Stomach (tissue), 9 donors: Measurements from ENCODE around the gene MSRB2. TPM values are rescaled to one million over a fixed set of nuclear protein-coding genes. Genes with fewer than 3 reads are reported as not detected.

Experiments used
- DNase-seq, 2 donors: peaks; one replicate each; pipeline versions ENCODE4 v3.0.0 to v3.0.0-alpha.2; 2013 to 2019
- H3K27ac ChIP-seq, 5 donors: fragments of 200-600 bp in 4 of 5; sonication (generic) in 4 of 5; one replicate each; pipeline ENCODE4 v1.5.1; 2013 to 2019; ENCODE audit warnings: mild to moderate bottlenecking in 1 of 5, moderate library complexity in 1 of 5
- H3K27me3 ChIP-seq, 3 donors: fragments of 200-600 bp; sonication (generic); one replicate each; pipeline ENCODE4 v1.5.1; 2017 to 2019; ENCODE audit warnings: mixed run types in 1 of 3
- H3K36me3 ChIP-seq, 4 donors: fragments of 200-600 bp; sonication (generic); 1 replicate in 3 of 4; 2 replicates in 1 of 4; pipeline ENCODE4 v1.5.1; 2016 to 2019
- H3K4me1 ChIP-seq, 4 donors: fragments of 200-600 bp; sonication (generic); one replicate each; pipeline ENCODE4 v1.5.1; 2016 to 2019
- H3K4me3 ChIP-seq, 4 donors: fragments of 200-600 bp; sonication (generic) in 3 of 4; one replicate each; pipeline ENCODE4 v1.5.1; 2016 to 2019; ENCODE audit warnings: mild to moderate bottlenecking in 1 of 4
- H3K9me3 ChIP-seq, 4 donors: fragments of 200-600 bp; sonication (generic); one replicate each; pipeline ENCODE4 v1.5.1; 2016 to 2019
- EP300 ChIP-seq: sonication (generic); formaldehyde crosslinking; IDR thresholded peaks from one replicate; pipeline ENCODE4 v1.6.1; 2017; ENCODE audit warnings: antibody characterized with exemption
- POLR2A ChIP-seq, 4 donors: fragments of 450-650 bp; IDR thresholded peaks; one replicate each; pipeline ENCODE4 v1.6.1; 2016; ENCODE audit warnings: antibody characterized with exemption in 4 of 4, control low read depth in 2 of 4, mild to moderate bottlenecking in 1 of 4, moderate library complexity in 1 of 4
- POLR2AphosphoS5 ChIP-seq, 3 donors: sonication (generic); formaldehyde crosslinking; IDR thresholded peaks; one replicate each; pipeline ENCODE4 v1.6.1; 2016; ENCODE audit warnings: antibody characterized with exemption in 3 of 3
- WGBS, 5 donors: extraction: QIAGEN DNeasy Blood & Tissue Kit in 3 of 5; methylation state at CpG; one replicate each; pipeline versions ENCODE4 v1.1.5 to v1.1.7; 2013 to 2018; 5-methylcytosine and 5-hydroxymethylcytosine counted together
- intact Hi-C: fragments of 100-400 bp; cut with DNase I; formaldehyde crosslinking; loops from one replicate; pipeline ENCODE4 v1.15.1; 2023; ENCODE audit warnings: low total_unique reads
- polyA plus RNA-seq, 3 donors: library from polyadenylated mRNA; stranded (reverse); fragments of 200-250 nt; gene quantifications; one replicate each; pipeline ENCODE4 v1.2.3, GENCODE V29; 2013
- total RNA-seq, 5 donors: library from RNA; depleted of rRNA; stranded (reverse); fragments of >200 nt; gene quantifications; one replicate each; pipeline versions ENCODE4 v1.1.0 to v1.2.3, GENCODE V29; 2014 to 2016
- TF ChIP-seq, protein P1 (sequence below), 7 experiments: fragments of 450-650 bp in 4 of 7; fragments of 200-600 bp in 3 of 7; sonication (generic) in 3 of 7; IDR thresholded peaks; one replicate each; pipeline ENCODE4 v1.5.1; 2016 to 2019; ENCODE audit warnings: antibody characterized with exemption in 7 of 7, control low read depth in 2 of 7, mild to moderate bottlenecking in 1 of 7
- donor health status: healthy with polysubstance abuse.
- donor health status: Bipolar disorder and iron deficiency.
- donor health status: healthy.

The MSRB2 gene
- total and polyA plus RNA-seq, 8 donors: 2.3 to 35.6 (median 13.5) TPM

DNA sequence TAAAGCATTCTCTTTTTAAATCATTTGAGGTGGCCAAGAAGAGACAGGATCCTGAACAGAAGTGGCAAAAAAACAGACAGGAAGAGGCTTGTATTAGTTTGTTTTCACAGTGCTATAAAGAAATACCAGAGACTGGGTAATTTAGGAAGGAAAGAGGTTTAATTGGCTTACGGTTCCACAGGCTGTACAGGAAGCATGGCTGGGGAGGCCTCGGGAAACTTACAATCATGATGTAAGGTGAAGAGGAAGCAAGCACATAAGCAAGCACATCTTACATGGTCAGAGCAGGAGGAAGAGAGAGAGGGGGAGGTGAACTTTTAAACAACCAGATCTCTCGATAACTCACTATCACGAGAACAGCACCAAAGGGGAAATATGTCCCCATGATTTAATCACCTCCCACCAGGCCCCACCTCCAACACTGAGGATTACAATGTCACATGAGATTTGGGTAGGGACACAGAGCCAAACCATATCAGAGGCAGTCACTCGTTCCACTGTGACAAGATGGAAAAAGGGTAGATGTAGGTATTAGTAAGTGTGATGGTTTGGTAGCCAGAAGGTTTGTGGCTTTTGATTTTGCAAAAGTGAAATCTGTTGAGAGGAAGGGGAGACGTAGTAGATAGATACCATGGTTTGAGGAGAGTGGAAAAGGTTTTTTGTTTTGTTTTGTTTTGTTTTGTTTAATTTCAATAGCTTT lies 5.1 kb downstream of the MSRB2 start:
- Histone ChIP-seq H3K4me1 (peaks cover 8 to 32% (median 12%) of the 10 kb centered on the region in 4 donors), H3K4me3 (no peak overlapping the region), H3K27ac (peak overlapping the region in 1 of 5 donors; percentile 14), H3K27me3 (no peaks in the 10 kb centered on the region), H3K9me3 (peaks cover 0 to 12% (median 0%) of the 10 kb centered on the region in 4 donors), H3K36me3 (peaks cover 8 to 16% (median 15%) of the 10 kb centered on the region in 4 donors)
- intact Hi-C loops: no loop called here
- DNase-seq: no peak
- TF ChIP-seq POLR2A (IDR thresholded peaks at IDR 0.05) (no peak), EP300 (no peak), POLR2AphosphoS5 (IDR thresholded peaks at IDR 0.05) (no peak)
- TF ChIP-seq, protein P1, sequence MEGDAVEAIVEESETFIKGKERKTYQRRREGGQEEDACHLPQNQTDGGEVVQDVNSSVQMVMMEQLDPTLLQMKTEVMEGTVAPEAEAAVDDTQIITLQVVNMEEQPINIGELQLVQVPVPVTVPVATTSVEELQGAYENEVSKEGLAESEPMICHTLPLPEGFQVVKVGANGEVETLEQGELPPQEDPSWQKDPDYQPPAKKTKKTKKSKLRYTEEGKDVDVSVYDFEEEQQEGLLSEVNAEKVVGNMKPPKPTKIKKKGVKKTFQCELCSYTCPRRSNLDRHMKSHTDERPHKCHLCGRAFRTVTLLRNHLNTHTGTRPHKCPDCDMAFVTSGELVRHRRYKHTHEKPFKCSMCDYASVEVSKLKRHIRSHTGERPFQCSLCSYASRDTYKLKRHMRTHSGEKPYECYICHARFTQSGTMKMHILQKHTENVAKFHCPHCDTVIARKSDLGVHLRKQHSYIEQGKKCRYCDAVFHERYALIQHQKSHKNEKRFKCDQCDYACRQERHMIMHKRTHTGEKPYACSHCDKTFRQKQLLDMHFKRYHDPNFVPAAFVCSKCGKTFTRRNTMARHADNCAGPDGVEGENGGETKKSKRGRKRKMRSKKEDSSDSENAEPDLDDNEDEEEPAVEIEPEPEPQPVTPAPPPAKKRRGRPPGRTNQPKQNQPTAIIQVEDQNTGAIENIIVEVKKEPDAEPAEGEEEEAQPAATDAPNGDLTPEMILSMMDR (IDR thresholded peaks at IDR 0.05): no peak
- WGBS, 5 donors: 69 to 83% (median 77%) methylated on average over 6 of the region's 6 CpGs

DNA sequence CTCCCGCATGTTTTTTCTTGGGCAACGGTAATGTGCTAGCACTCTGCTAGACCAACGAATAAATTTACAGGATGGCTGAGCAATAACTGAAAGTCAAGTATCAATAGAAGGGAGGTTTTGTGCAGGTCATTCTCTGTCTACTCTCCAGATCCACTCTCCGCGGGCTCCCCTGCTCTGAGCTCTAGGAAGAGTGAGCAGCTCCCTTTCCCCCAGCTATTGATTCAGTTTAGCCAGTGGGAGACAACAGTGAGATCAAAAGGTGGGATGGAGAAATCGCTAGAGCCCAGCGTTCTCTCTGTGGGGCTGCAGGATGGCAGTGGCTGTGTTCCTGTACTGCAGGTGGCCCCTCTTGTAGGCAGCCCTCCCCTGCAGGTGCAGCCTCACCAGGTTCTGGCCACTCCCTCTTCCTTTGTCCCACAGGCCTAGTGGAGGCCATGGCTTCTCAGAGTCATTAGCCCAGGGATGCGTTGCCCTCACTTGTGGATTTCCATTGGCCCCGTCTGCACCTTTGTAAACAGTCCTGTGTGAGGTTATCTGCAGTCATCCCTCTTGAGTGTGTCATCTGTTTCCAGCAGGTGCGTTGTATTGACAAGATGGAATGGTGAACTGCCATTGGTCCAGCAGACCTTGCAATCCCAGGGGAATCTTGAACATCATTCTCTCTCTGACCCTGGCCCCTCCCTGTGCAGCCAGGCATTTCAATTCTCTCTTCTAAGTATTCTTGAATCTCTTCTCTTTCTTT lies 11.1 kb downstream of the MSRB2 start:
- peaks cover 27 to 74% (median 72%) of the 10 kb centered on the region in 4 donors for H3K36me3 ChIP-seq
- no peaks in the 10 kb centered on the region for H3K27me3 ChIP-seq
- no peaks in the 10 kb centered on the region for H3K9me3 ChIP-seq
- TF ChIP-seq POLR2A (IDR thresholded peaks at IDR 0.05) (no peak), EP300 (no peak), POLR2AphosphoS5 (IDR thresholded peaks at IDR 0.05) (no peak)
- TF ChIP-seq, protein P1 (IDR thresholded peaks at IDR 0.05): no peak
- intact Hi-C loops: no loop called here
- no peaks in the 10 kb centered on the region for H3K4me1 ChIP-seq
- WGBS, 5 donors: 80 to 87% (median 86%) methylated on average over 10 of the region's 10 CpGs
- H3K4me3 ChIP-seq: no peak overlapping the region
- H3K27ac ChIP-seq: no peak overlapping the region
- DNase-seq: no peak

DNA sequence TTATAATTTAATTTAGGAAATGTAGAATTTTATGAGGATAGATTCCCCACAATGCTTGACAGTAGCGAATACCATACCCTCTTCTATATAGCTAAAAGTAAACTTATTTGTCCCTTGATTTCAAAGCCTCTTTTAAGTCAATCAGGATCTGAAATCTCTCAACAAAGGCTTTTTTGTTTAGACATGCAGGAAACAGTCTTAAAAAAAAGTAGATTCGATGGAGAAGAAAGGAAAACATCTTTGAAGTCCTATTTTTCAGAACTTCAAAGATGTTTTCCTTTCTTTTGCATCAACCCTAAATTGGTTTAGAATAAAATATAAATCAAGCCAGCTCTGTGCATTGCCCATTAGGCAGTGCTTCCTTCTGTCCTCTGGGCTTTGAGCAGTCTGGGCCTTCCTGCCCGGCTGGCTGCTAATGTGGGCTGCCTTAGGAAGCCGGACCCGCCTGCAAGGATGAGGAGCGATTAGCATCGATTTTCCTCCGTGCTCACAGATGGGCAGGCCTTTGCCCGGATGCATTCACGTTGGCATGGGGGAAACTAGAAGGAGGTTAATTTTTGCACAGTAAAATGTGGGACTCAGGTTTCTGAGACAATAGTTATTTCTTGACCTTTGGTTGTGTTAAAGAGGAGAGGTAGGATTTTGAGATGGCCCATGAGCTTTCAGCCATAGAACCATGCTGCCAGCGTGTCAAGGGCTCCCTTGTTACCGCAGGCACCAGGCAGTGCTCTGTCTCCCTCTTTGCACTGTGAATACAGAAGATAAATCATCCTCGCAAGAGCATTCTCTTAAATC lies 15.5 kb downstream of the MSRB2 start:
- WGBS, 5 donors: 89 to 92% (median 90%) methylated on average over 13 of the region's 13 CpGs
- Histone ChIP-seq H3K36me3 (peaks cover 26 to 94% (median 92%) of the 10 kb centered on the region in 4 donors), H3K4me1 (no peaks in the 10 kb centered on the region), H3K9me3 (no peaks in the 10 kb centered on the region), H3K27ac (no peak overlapping the region), H3K4me3 (no peak overlapping the region), H3K27me3 (no peaks in the 10 kb centered on the region)
- no peak for DNase-seq
- intact Hi-C loops: no loop called here
- TF ChIP-seq, protein P1 (IDR thresholded peaks at IDR 0.05): no peak
- TF ChIP-seq POLR2AphosphoS5 (IDR thresholded peaks at IDR 0.05) (no peak), EP300 (no peak), POLR2A (IDR thresholded peaks at IDR 0.05) (no peak)
